Esophagus squamous epithelium (tissue), 4 donors: Measurements from ENCODE around the gene SOX10.

Experiments
- POLR2A ChIP-seq, 4 donors: fragments of 450-650 bp; IDR thresholded peaks; one replicate each; pipeline ENCODE4 v1.6.1; 2017; ENCODE audit warnings: antibody characterized with exemption in 4 of 4, mild to moderate bottlenecking in 4 of 4, moderate library complexity in 3 of 4
- TF ChIP-seq, protein P1 (sequence below), 6 experiments: fragments of 450-650 bp in 4 of 6; fragments of 200-600 bp in 2 of 6; sonication (generic) in 2 of 6; IDR thresholded peaks; one replicate each; pipeline ENCODE4 v1.5.1; 2016 to 2019; ENCODE audit warnings: antibody characterized with exemption in 6 of 6, mild to moderate bottlenecking in 4 of 6, moderate library complexity in 4 of 6

DNA sequence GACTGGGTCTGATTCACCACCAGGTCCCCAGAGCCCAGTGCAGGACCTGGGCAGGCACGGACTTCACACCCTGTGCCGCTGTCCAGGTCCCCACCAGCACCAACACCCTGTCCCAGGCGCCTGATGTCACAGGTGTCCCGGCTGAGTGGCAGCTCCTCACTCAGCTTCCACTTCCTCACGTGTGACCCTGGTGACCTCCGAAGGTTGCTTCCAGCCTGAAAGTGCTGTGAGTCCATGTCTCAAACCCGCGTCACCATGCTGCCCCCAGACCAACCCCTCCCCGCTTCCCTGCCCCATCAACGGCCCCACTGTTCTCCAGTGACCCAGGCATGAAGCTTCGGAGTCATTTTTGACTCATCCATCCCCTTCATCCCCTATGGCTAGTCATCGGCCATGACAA, 47.1 kb upstream of the SOX10 start:
- no peak for TF ChIP-seq POLR2A (IDR thresholded peaks at IDR 0.05)
- TF ChIP-seq, protein P1, sequence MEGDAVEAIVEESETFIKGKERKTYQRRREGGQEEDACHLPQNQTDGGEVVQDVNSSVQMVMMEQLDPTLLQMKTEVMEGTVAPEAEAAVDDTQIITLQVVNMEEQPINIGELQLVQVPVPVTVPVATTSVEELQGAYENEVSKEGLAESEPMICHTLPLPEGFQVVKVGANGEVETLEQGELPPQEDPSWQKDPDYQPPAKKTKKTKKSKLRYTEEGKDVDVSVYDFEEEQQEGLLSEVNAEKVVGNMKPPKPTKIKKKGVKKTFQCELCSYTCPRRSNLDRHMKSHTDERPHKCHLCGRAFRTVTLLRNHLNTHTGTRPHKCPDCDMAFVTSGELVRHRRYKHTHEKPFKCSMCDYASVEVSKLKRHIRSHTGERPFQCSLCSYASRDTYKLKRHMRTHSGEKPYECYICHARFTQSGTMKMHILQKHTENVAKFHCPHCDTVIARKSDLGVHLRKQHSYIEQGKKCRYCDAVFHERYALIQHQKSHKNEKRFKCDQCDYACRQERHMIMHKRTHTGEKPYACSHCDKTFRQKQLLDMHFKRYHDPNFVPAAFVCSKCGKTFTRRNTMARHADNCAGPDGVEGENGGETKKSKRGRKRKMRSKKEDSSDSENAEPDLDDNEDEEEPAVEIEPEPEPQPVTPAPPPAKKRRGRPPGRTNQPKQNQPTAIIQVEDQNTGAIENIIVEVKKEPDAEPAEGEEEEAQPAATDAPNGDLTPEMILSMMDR (IDR thresholded peaks at IDR 0.05): no peak
